ENCODE measurements around the gene TNXB. TPM values are rescaled to one million over a fixed set of nuclear protein-coding genes. Genes with fewer than 3 reads are reported as not detected.
"Not testable (repeated sequence)": the region's sequence is repeated elsewhere in the genome, so short reads cannot be mapped to it uniquely, and the experiment has no call there.

The TNXB gene
- total RNA-seq, 1 experiment from 2014 or later = 3.3 TPM

GRCh38 chr6:32111424-32112066 is 2.4 kb upstream of the TNXB start:
- Histone ChIP-seq H3K4me3 (no peak overlapping the region), H3K27me3 (no peaks in the 10 kb centered on the region), H3K4me1 (peaks cover 16% of the 10 kb centered on the region), H3K36me3 (no peaks in the 10 kb centered on the region), H3K9me3 (replicated peaks) (no peaks in the 10 kb centered on the region), H3K27ac (no peak overlapping the region)
- DNase-seq = no peak

- peaks cover 16% of the 10 kb centered on the region for H3K4me1 ChIP-seq
- H3K36me3 ChIP-seq = no peaks in the 10 kb centered on the region
- no peaks in the 10 kb centered on the region for H3K27me3 ChIP-seq
- no peak overlapping the region for H3K27ac ChIP-seq
- no peak for DNase-seq
- no peaks in the 10 kb centered on the region for H3K9me3 ChIP-seq (replicated peaks)
- no peak overlapping the region for H3K4me3 ChIP-seq
Observed at GRCh38 chr6:32110632-32111031, 1.5 kb upstream of the TNXB start.

GRCh38 chr6:32109765-32110160 is 625 bp upstream of the TNXB start:
- Histone ChIP-seq H3K4me1 (peaks cover 16% of the 10 kb centered on the region), H3K4me3 (no peak overlapping the region), H3K27ac (no peak overlapping the region), H3K36me3 (no peaks in the 10 kb centered on the region), H3K27me3 (no peaks in the 10 kb centered on the region), H3K9me3 (replicated peaks) (no peaks in the 10 kb centered on the region)
- DNase-seq = no peak

GRCh38 chr6:32108727-32109113 is 418 bp downstream of the TNXB start:
- Histone ChIP-seq H3K4me3 (no peak overlapping the region), H3K27ac (no peak overlapping the region), H3K36me3 (no peaks in the 10 kb centered on the region), H3K9me3 (replicated peaks) (no peaks in the 10 kb centered on the region), H3K27me3 (no peaks in the 10 kb centered on the region), H3K4me1 (peaks cover 16% of the 10 kb centered on the region)
- DNase-seq = no peak

- peak; percentile 51 to 56 for DNase-seq
- Histone ChIP-seq H3K4me1 (peaks cover 11% of the 10 kb centered on the region), H3K4me3 (no peak overlapping the region), H3K27me3 (no peaks in the 10 kb centered on the region), H3K27ac (no peak overlapping the region), H3K9me3 (replicated peaks) (no peaks in the 10 kb centered on the region), H3K36me3 (no peaks in the 10 kb centered on the region)
Observed at GRCh38 chr6:32108094-32108627, 977 bp downstream of the TNXB start.

- H3K9me3 ChIP-seq (replicated peaks) = no peaks in the 10 kb centered on the region
- H3K36me3 ChIP-seq = no peaks in the 10 kb centered on the region
- no peak overlapping the region for H3K4me3 ChIP-seq
- no peak overlapping the region for H3K27ac ChIP-seq
- no peaks in the 10 kb centered on the region for H3K27me3 ChIP-seq
- H3K4me1 ChIP-seq = peaks cover 11% of the 10 kb centered on the region
- DNase-seq = no peak
Observed at GRCh38 chr6:32107406-32107805, 1.7 kb downstream of the TNXB start.

GRCh38 chr6:32105433-32105832 is 3.7 kb downstream of the TNXB start:
- no peaks in the 10 kb centered on the region for H3K9me3 ChIP-seq (replicated peaks)
- DNase-seq = no peak
- H3K27ac ChIP-seq = no peak overlapping the region
- no peaks in the 10 kb centered on the region for H3K27me3 ChIP-seq
- H3K36me3 ChIP-seq = no peaks in the 10 kb centered on the region
- H3K4me1 ChIP-seq = peaks cover 11% of the 10 kb centered on the region
- no peak overlapping the region for H3K4me3 ChIP-seq

GRCh38 chr6:32102255-32102654 is 6.9 kb downstream of the TNXB start:
- DNase-seq = no peak
- H3K4me3 ChIP-seq = no peak overlapping the region
- no peak overlapping the region for H3K27ac ChIP-seq
- no peaks in the 10 kb centered on the region for H3K4me1 ChIP-seq
- H3K27me3 ChIP-seq = peaks cover 4% of the 10 kb centered on the region
- H3K9me3 ChIP-seq (replicated peaks) = no peaks in the 10 kb centered on the region
- no peaks in the 10 kb centered on the region for H3K36me3 ChIP-seq

- H3K27ac ChIP-seq; H3K4me3 ChIP-seq; H3K36me3 ChIP-seq; H3K9me3 ChIP-seq (replicated peaks); DNase-seq; H3K4me1 ChIP-seq; H3K27me3 ChIP-seq: not testable (repeated sequence)
Observed at GRCh38 chr6:32100251-32100650, 8.9 kb downstream of the TNXB start.

GRCh38 chr6:32097364-32097763 is 11.8 kb downstream of the TNXB start:
- DNase-seq = no peak
- H3K27me3 ChIP-seq = peaks cover 4% of the 10 kb centered on the region
- H3K4me1 ChIP-seq = no peaks in the 10 kb centered on the region
- H3K4me3 ChIP-seq = no peak overlapping the region
- no peaks in the 10 kb centered on the region for H3K9me3 ChIP-seq (replicated peaks)
- no peaks in the 10 kb centered on the region for H3K36me3 ChIP-seq
- H3K27ac ChIP-seq = no peak overlapping the region

GRCh38 chr6:32096394-32097258 is 12.5 kb downstream of the TNXB start:
- H3K27me3 ChIP-seq = peaks cover 4% of the 10 kb centered on the region
- H3K36me3 ChIP-seq = no peaks in the 10 kb centered on the region
- no peaks in the 10 kb centered on the region for H3K4me1 ChIP-seq
- H3K4me3 ChIP-seq = no peak overlapping the region
- DNase-seq = no peak
- H3K9me3 ChIP-seq (replicated peaks) = no peaks in the 10 kb centered on the region
- H3K27ac ChIP-seq = no peak overlapping the region

GRCh38 chr6:32096087-32096393 is 13.1 kb downstream of the TNXB start:
- no peak overlapping the region for H3K27ac ChIP-seq
- H3K4me1 ChIP-seq = no peaks in the 10 kb centered on the region
- no peak for DNase-seq
- H3K27me3 ChIP-seq = peaks cover 4% of the 10 kb centered on the region
- no peaks in the 10 kb centered on the region for H3K9me3 ChIP-seq (replicated peaks)
- no peaks in the 10 kb centered on the region for H3K36me3 ChIP-seq
- no peak overlapping the region for H3K4me3 ChIP-seq

GRCh38 chr6:32095338-32096086 is 13.6 kb downstream of the TNXB start:
- Histone ChIP-seq H3K27me3 (peaks cover 4% of the 10 kb centered on the region), H3K9me3 (replicated peaks) (no peaks in the 10 kb centered on the region), H3K4me3 (no peak overlapping the region), H3K4me1 (no peaks in the 10 kb centered on the region), H3K36me3 (no peaks in the 10 kb centered on the region), H3K27ac (no peak overlapping the region)
- no peak for DNase-seq

GRCh38 chr6:32092760-32093497 is 16.2 kb downstream of the TNXB start:
- no peak for DNase-seq
- H3K4me1 ChIP-seq = no peaks in the 10 kb centered on the region
- no peaks in the 10 kb centered on the region for H3K9me3 ChIP-seq (replicated peaks)
- no peak overlapping the region for H3K4me3 ChIP-seq
- H3K36me3 ChIP-seq = no peaks in the 10 kb centered on the region
- H3K27ac ChIP-seq = no peak overlapping the region
- H3K27me3 ChIP-seq = no peaks in the 10 kb centered on the region; the same call in none of the 2 replicates
